Peyer's patch (tissue), 4 donors: ENCODE results near the gene UBE2A. TPM values are rescaled to one million over a fixed set of nuclear protein-coding genes. Genes with fewer than 3 reads are reported as not detected.

Source experiments
- DNase-seq, 3 donors: peaks; one replicate each; pipeline ENCODE4 v3.0.0-alpha.2; 2017 to 2019
- H3K27ac ChIP-seq, 4 donors: fragments of 200-600 bp; sonication (generic); one replicate each; pipeline ENCODE4 v1.5.1; 2016 to 2019
- H3K27me3 ChIP-seq, 2 donors: fragments of 200-600 bp; sonication (generic); one replicate each; pipeline ENCODE4 v1.5.1; 2019
- H3K36me3 ChIP-seq, 3 donors: fragments of 200-600 bp; sonication (generic); one replicate each; pipeline ENCODE4 v1.5.1; 2016 to 2019
- H3K4me1 ChIP-seq, 4 donors: fragments of 200-600 bp; sonication (generic); one replicate each; pipeline ENCODE4 v1.5.1; 2016 to 2019
- H3K4me3 ChIP-seq, 4 donors: fragments of 200-600 bp; sonication (generic); 1 replicate in 3 of 4; 2 replicates in 1 of 4; pipeline ENCODE4 v1.5.1; 2016 to 2019; ENCODE audit warnings: mild to moderate bottlenecking in 1 of 4
- H3K9me3 ChIP-seq, 4 donors: fragments of 200-600 bp; sonication (generic); one replicate each; pipeline ENCODE4 v1.5.1; 2016 to 2019; ENCODE audit warnings: mild to moderate bottlenecking in 1 of 4
- POLR2A ChIP-seq, 2 donors: fragments of 450-650 bp; IDR thresholded peaks; one replicate each; pipeline ENCODE4 v1.5.1; 2017; ENCODE audit warnings: antibody characterized with exemption in 2 of 2, mild to moderate bottlenecking in 2 of 2, moderate library complexity in 2 of 2
- total RNA-seq, 4 donors: library from RNA; depleted of rRNA; stranded (reverse); fragments of >200 nt; gene quantifications; one replicate each; pipeline ENCODE4 v1.1.0, GENCODE V29; 2016
- TF ChIP-seq, protein P1 (sequence below), 6 experiments: fragments of 450-650 bp in 4 of 6; fragments of 200-600 bp in 2 of 6; sonication (generic) in 1 of 6; IDR thresholded peaks; one replicate each; pipeline ENCODE4 v1.5.1; 2017 to 2019; ENCODE audit warnings: antibody characterized with exemption in 6 of 6, mild to moderate bottlenecking in 3 of 6, moderate library complexity in 1 of 6

The UBE2A gene
- total RNA-seq, 4 donors from 2014 or later = 33.8 to 49.0 (median 35.7) TPM

DNA sequence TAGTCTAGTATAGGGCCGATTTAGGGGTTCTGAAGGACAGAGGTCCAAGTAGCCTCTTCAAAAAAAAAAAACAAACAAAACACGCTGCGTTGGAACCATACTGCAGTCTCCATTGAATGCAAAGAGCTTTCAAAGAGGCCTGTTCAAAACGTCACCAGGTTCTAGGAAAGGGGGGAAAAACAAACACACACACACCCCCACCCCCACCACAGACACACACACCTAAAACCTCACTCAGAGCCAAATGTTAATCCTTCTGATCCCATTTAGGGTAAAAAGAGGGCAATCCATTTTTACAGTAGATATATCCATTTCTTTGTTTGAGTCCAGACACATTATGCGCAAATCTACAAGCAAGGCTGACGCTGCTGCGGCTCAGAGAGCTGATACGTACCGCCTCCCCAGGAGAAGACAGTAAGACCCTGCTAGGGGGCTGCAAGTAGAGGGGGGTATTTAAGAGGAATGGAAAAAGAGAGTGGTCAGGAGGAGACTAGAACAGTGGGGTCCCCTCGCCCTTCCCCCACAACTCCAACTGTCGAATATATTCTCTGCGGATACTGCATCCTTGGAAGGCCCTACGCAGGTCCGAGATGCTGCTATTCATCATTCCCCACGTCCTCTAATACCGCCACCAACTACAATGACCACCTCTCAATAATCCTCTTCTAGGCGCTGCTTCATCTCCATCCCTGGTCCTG is 30.6 kb downstream of the UBE2A start:
- no peak for DNase-seq
- H3K4me3 ChIP-seq = peak overlapping the region; percentile 51 to 78 (median 72)
- no peaks in the 10 kb centered on the region for H3K9me3 ChIP-seq
- H3K27ac ChIP-seq = peak overlapping the region; percentile 82 to 92 (median 90)
- H3K4me1 ChIP-seq = no peaks in the 10 kb centered on the region
- no peaks in the 10 kb centered on the region for H3K27me3 ChIP-seq
- no peaks in the 10 kb centered on the region for H3K36me3 ChIP-seq
- TF ChIP-seq, protein P1, sequence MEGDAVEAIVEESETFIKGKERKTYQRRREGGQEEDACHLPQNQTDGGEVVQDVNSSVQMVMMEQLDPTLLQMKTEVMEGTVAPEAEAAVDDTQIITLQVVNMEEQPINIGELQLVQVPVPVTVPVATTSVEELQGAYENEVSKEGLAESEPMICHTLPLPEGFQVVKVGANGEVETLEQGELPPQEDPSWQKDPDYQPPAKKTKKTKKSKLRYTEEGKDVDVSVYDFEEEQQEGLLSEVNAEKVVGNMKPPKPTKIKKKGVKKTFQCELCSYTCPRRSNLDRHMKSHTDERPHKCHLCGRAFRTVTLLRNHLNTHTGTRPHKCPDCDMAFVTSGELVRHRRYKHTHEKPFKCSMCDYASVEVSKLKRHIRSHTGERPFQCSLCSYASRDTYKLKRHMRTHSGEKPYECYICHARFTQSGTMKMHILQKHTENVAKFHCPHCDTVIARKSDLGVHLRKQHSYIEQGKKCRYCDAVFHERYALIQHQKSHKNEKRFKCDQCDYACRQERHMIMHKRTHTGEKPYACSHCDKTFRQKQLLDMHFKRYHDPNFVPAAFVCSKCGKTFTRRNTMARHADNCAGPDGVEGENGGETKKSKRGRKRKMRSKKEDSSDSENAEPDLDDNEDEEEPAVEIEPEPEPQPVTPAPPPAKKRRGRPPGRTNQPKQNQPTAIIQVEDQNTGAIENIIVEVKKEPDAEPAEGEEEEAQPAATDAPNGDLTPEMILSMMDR (IDR thresholded peaks at IDR 0.05) = no peak
- no peak for TF ChIP-seq POLR2A (IDR thresholded peaks at IDR 0.05)

DNA sequence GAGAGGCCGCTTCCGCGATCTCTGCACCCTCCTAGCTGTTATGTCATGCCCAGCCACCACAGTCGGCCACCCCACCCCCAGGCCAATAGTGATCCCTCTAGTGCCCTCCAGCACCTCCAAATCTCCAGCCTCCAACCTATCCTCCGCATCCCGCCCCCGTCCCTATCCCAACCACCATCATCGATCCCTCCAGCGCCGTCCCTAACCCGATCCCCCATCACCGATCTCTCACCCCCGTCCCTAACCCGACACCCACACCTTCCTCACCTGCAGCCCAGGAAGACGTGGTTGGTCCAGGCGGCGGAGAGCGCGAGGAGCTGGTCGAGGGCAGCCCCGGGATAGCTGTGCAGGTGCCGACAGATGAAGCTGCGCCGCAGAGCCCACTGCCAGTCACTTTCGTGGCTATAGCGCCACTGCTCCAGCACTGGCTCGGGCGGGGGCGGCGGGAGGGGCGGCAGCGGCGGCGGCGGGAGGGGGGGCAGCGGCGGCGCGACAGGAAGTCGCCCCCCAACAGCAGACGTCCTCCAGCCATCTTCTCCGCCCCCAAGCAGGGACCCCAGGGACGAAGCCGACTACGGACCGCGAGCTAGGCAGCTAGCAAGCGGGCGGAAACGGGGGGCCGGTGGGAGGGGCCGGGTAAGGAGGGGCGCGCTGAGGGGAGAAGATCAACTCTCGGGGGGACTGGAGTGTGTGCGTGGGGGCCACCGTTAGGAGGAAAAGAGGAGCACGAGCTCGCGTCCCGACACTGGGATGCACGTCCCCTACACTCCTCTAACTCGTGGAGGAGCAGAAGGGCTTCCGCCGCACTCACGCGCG is 31.3 kb downstream of the UBE2A start:
- H3K27ac ChIP-seq = peak overlapping the region; percentile 82 to 92 (median 90)
- no peaks in the 10 kb centered on the region for H3K27me3 ChIP-seq
- no peak for TF ChIP-seq POLR2A (IDR thresholded peaks at IDR 0.05)
- TF ChIP-seq, protein P1 (IDR thresholded peaks at IDR 0.05) = no peak
- DNase-seq = peak; percentile 40 to 68 (median 56)
- no peaks in the 10 kb centered on the region for H3K36me3 ChIP-seq
- H3K4me3 ChIP-seq = peak overlapping the region; percentile 51 to 78 (median 72)
- H3K9me3 ChIP-seq = no peaks in the 10 kb centered on the region
- H3K4me1 ChIP-seq = no peaks in the 10 kb centered on the region

DNA sequence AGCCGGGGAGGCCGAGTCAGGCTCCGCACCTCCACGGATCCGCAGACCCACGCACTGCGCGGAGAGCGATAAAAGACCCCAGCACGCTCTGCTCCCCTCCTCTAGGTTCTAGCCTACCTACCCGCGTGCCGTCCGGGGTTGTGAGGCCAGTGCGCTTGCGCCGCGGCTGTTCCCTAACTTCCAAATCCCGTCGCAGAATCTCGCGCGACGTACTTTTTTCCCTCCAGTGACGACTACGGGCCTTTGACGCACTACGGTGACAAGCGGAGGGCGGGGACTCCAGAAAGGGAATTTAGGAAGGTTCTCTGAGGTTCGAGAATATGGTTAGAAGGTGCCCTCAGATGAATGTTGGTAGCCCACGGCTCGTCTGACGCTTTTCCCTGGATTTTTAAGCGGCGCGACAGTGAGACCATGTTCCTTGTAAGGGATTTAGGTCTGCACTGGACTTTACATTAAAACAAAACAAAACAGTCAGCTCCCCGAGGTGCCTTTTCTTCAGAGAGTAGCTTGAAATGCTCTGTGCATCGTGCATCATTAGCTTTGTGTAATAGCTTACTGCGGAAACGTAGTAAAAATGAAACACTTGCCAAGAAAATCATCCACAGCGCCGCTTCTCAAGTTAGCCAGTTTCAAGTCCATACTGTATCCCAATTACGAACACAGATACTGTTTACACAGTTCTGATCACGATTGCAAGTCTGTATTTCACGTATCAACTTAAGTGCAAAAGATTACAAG is 32.1 kb downstream of the UBE2A start, which contains the start of gene NKRF:
Gene NKRF (minus strand): TSS at position 145 of the 738 bp plus-strand sequence.
- H3K4me3 ChIP-seq = peak within 1 kb of the TSS; percentile 51 to 78 (median 72)
- H3K4me1 ChIP-seq = no peaks in the 10 kb centered on the region
- peak within 1 kb of the TSS; percentile 82 to 92 (median 90) for H3K27ac ChIP-seq
- no peaks in the 10 kb centered on the region for H3K36me3 ChIP-seq
- peak; percentile 70 to 79 for TF ChIP-seq POLR2A (IDR thresholded peaks at IDR 0.05)
- TF ChIP-seq, protein P1 (IDR thresholded peaks at IDR 0.05) = no peak
- DNase-seq = peak; percentile 88 to 97 (median 92)
- no peaks in the 10 kb centered on the region for H3K9me3 ChIP-seq
- H3K27me3 ChIP-seq = no peaks in the 10 kb centered on the region

DNA sequence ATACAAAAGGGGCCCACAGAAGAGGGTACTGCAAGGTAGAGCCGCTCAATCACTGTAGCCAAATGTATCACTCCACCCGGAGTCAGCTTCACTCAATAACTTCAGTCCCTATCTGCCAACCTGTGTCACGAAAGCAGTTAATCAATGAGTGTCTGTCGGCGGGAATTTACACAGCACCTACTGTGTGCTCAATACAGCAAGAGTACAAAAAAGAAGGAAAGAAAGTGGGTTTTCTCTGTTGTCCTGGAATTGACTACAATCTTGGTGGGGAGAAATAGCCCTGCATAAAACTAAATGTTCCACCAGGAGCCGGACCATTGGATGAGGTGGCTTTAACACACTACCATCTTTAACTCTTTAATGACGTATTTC is 32.6 kb downstream of the UBE2A start:
- peak overlapping the region; percentile 82 to 92 (median 90) for H3K27ac ChIP-seq
- no peaks in the 10 kb centered on the region for H3K27me3 ChIP-seq
- H3K4me3 ChIP-seq = peak overlapping the region in 3 of 4 donors; percentile 69 to 78 (median 75)
- H3K4me1 ChIP-seq = no peaks in the 10 kb centered on the region
- no peaks in the 10 kb centered on the region for H3K36me3 ChIP-seq
- no peak for DNase-seq
- no peak for TF ChIP-seq POLR2A (IDR thresholded peaks at IDR 0.05)
- TF ChIP-seq, protein P1 (IDR thresholded peaks at IDR 0.05) = no peak
- H3K9me3 ChIP-seq = no peaks in the 10 kb centered on the region

DNA sequence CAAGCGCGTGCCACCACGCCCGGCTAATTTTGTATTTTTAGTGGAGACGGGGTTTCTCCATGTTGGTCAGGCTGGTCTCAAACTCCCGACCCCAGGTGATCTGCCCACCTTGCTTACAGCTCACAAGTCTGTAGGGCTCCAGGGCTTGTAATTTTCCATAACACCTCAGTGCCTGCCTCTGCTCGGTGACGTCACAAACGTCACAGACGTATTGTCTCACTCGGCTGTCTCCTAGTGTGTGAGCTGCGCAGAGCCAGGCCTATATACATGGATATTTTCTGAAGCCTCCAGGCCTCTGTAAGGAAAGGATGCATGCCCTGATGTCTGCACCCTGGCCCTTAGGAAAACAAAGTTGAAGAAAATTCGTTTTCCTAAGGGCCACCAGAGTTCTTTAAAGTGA is 40.4 kb downstream of the UBE2A start:
- H3K9me3 ChIP-seq = no peaks in the 10 kb centered on the region
- H3K4me1 ChIP-seq = peaks cover 0 to 6% (median 0%) of the 10 kb centered on the region in 4 donors
- no peak for DNase-seq
- TF ChIP-seq, protein P1 (IDR thresholded peaks at IDR 0.05) = no peak
- H3K36me3 ChIP-seq = no peaks in the 10 kb centered on the region
- H3K4me3 ChIP-seq = no peak overlapping the region
- H3K27me3 ChIP-seq = no peaks in the 10 kb centered on the region
- H3K27ac ChIP-seq = no peak overlapping the region
